Chondrocyte (in vitro differentiated cells): ENCODE measurements around the gene PTK6. TPM values are rescaled to one million over a fixed set of nuclear protein-coding genes. Genes with fewer than 3 reads are reported as not detected.

Experiments
- DNase-seq: peaks from one replicate; pipeline ENCODE4 v3.0.0; 2021; ENCODE audit warnings: mixed read lengths, low spot score
- H3K27ac Mint-ChIP-seq: one replicate; pipeline ENCODE4 v1.8.0; 2021; ENCODE audit warnings: mild to moderate bottlenecking, moderate library complexity, mixed read lengths; ENCODE audit not compliant: unreplicated experiment
- H3K27me3 Mint-ChIP-seq: 2 replicates; pipeline ENCODE4 v1.8.0; 2021; ENCODE audit warnings: low read depth, mixed read lengths
- H3K36me3 Mint-ChIP-seq: 2 replicates; pipeline ENCODE4 v1.8.0; 2021; ENCODE audit warnings: low read depth, mixed read lengths
- H3K4me1 Mint-ChIP-seq: 2 replicates; pipeline ENCODE4 v1.8.0; 2021; ENCODE audit warnings: low read depth, mild to moderate bottlenecking, mixed read lengths
- H3K4me3 Mint-ChIP-seq: one replicate; pipeline ENCODE4 v1.8.0; 2021; ENCODE audit warnings: mild to moderate bottlenecking, moderate library complexity, mixed read lengths; ENCODE audit not compliant: unreplicated experiment
- H3K9me3 Mint-ChIP-seq: 2 replicates; pipeline ENCODE4 v1.8.0; 2021; ENCODE audit warnings: low read depth, mixed read lengths
- total RNA-seq: library from RNA; stranded (reverse); gene quantifications from 3 replicates; pipeline ENCODE4 v1.2.1, GENCODE V29; 2021
- TF ChIP-seq, protein P1 (sequence below): fragments of 200-600 bp; sonication (generic); IDR thresholded peaks from 2 replicates; pipeline ENCODE4 v1.5.0; 2021; ENCODE audit warnings: antibody characterized with exemption, mild to moderate bottlenecking, moderate library complexity

PTK6 gene
- total RNA-seq, 1 donor from 2014 or later: not detected

- H3K27me3 Mint-ChIP-seq: no peaks in the 10 kb centered on the region
- TF ChIP-seq, protein P1, sequence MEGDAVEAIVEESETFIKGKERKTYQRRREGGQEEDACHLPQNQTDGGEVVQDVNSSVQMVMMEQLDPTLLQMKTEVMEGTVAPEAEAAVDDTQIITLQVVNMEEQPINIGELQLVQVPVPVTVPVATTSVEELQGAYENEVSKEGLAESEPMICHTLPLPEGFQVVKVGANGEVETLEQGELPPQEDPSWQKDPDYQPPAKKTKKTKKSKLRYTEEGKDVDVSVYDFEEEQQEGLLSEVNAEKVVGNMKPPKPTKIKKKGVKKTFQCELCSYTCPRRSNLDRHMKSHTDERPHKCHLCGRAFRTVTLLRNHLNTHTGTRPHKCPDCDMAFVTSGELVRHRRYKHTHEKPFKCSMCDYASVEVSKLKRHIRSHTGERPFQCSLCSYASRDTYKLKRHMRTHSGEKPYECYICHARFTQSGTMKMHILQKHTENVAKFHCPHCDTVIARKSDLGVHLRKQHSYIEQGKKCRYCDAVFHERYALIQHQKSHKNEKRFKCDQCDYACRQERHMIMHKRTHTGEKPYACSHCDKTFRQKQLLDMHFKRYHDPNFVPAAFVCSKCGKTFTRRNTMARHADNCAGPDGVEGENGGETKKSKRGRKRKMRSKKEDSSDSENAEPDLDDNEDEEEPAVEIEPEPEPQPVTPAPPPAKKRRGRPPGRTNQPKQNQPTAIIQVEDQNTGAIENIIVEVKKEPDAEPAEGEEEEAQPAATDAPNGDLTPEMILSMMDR: no peak
- H3K4me1 Mint-ChIP-seq: peaks cover 11% of the 10 kb centered on the region
- H3K9me3 Mint-ChIP-seq: no peaks in the 10 kb centered on the region
- no peak overlapping the region for H3K4me3 Mint-ChIP-seq
- peaks cover 5% of the 10 kb centered on the region for H3K36me3 Mint-ChIP-seq
- no peak overlapping the region for H3K27ac Mint-ChIP-seq
- DNase-seq: no peak
These were observed 12.0 kb downstream of the PTK6 start for GRCh38 chr20:63525185-63525584.

GRCh38 chr20:63522981-63523611 lies 14.1 kb downstream of the PTK6 start:
- peaks cover 21% of the 10 kb centered on the region for H3K4me1 Mint-ChIP-seq
- H3K4me3 Mint-ChIP-seq: no peak overlapping the region

GRCh38 chr20:63522091-63522868 lies 14.9 kb downstream of the PTK6 start:
- H3K36me3 Mint-ChIP-seq: peaks cover 7% of the 10 kb centered on the region
- H3K27ac Mint-ChIP-seq: peak overlapping the region; percentile 41
- H3K9me3 Mint-ChIP-seq: no peaks in the 10 kb centered on the region
- TF ChIP-seq, protein P1: no peak
- peaks cover 21% of the 10 kb centered on the region for H3K4me1 Mint-ChIP-seq
- DNase-seq: no peak
- no peaks in the 10 kb centered on the region for H3K27me3 Mint-ChIP-seq
- peak overlapping the region; percentile 90 for H3K4me3 Mint-ChIP-seq

More at GRCh38 chr20:63522981-63523611, 14.1 kb downstream of the PTK6 start:
- no peaks in the 10 kb centered on the region for H3K27me3 Mint-ChIP-seq
- no peak overlapping the region for H3K27ac Mint-ChIP-seq
- no peak for DNase-seq
- TF ChIP-seq, protein P1: no peak
- H3K9me3 Mint-ChIP-seq: no peaks in the 10 kb centered on the region
- peaks cover 7% of the 10 kb centered on the region for H3K36me3 Mint-ChIP-seq

- peak overlapping the region; percentile 90 for H3K4me3 Mint-ChIP-seq
- peaks cover 21% of the 10 kb centered on the region for H3K4me1 Mint-ChIP-seq
- DNase-seq: no peak
- TF ChIP-seq, protein P1: no peak
- no peaks in the 10 kb centered on the region for H3K9me3 Mint-ChIP-seq
- H3K27me3 Mint-ChIP-seq: no peaks in the 10 kb centered on the region
- peak overlapping the region; percentile 54 for H3K27ac Mint-ChIP-seq
- H3K36me3 Mint-ChIP-seq: peaks cover 7% of the 10 kb centered on the region
These were observed 15.6 kb downstream of the PTK6 start for GRCh38 chr20:63521602-63522001.

DNA sequence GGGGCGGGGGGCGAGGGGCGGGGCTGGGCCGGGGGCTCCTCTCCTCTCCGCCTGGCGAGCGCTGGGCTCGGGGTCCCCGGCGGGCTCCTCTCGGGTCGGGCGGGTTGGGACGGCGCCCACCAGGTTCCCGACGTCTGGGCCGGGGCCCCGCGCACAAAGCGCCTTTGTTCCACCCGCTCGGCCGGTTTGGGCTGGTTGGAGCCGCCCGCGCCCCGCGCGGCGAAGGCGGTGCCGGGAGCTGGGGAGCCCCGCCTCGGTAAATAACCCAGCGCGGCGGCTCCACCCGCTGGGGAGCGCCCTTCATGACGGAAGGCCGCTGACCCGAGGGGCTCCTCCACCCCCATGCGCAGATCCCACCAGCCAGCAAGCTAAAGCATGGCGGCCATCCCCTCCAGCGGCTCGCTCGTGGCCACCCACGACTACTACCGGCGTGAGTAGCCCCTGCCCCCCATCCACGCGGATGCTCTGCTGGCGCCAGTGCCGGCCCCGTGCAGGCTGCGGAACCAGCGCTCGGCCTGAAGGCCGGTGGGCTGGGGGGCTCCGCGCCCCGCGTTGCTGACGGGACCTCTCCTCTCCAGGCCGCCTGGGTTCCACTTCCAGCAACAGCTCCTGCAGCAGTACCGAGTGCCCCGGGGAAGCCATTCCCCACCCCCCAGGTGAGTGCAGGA lies 16.1 kb downstream of the PTK6 start:
- Mint-ChIP-seq H3K36me3 (peaks cover 7% of the 10 kb centered on the region), H3K4me1 (peaks cover 21% of the 10 kb centered on the region), H3K27me3 (no peaks in the 10 kb centered on the region), H3K4me3 (peak overlapping the region; percentile 90), H3K27ac (peak overlapping the region; percentile 54), H3K9me3 (no peaks in the 10 kb centered on the region)
- TF ChIP-seq, protein P1: peak; percentile 18
- DNase-seq: no peak
